ENCODE measurements around the gene GFRA4.
A peak's percentile ranks its signal among the peaks of the same experiment; 100 is the strongest.

Gene GFRA4

GRCh38 chr20:3653921-3654320 is 9.3 kb downstream of the GFRA4 start:
- peak; percentile 46 for DNase-seq (ENCODE audit: low read depth, low spot score)

- DNase-seq (ENCODE audit: low read depth, low spot score), result no peak
Measured at GRCh38 chr20:3652676-3653596, 10.3 kb downstream of the GFRA4 start.

- DNase-seq (ENCODE audit: low read depth, low spot score), result no peak
Measured at GRCh38 chr20:3652221-3652620, 11.0 kb downstream of the GFRA4 start.

- no peak for DNase-seq (ENCODE audit: low read depth, low spot score)
Measured at GRCh38 chr20:3651204-3651962, 11.8 kb downstream of the GFRA4 start.

GRCh38 chr20:3648951-3649350 is 14.2 kb downstream of the GFRA4 start:
- peak; percentile 45 for DNase-seq (ENCODE audit: low read depth, low spot score)

- no peak for DNase-seq (ENCODE audit: low read depth, low spot score)
Measured at GRCh38 chr20:3647473-3647872, 15.7 kb downstream of the GFRA4 start.

- DNase-seq (ENCODE audit: low read depth, low spot score), result no peak
Measured at GRCh38 chr20:3646651-3647050, 16.5 kb downstream of the GFRA4 start.

- DNase-seq (ENCODE audit: low read depth, low spot score), result no peak
Measured at GRCh38 chr20:3646067-3646440, 17.1 kb downstream of the GFRA4 start.

GRCh38 chr20:3645309-3646066 is 17.7 kb downstream of the GFRA4 start:
- DNase-seq (ENCODE audit: low read depth, low spot score), result no peak

GRCh38 chr20:3640259-3640658 is 22.9 kb downstream of the GFRA4 start:
- no peak for DNase-seq (ENCODE audit: low read depth, low spot score)

- no peak for DNase-seq (ENCODE audit: low read depth, low spot score)
Measured at GRCh38 chr20:3635346-3635745, 27.9 kb downstream of the GFRA4 start.

GRCh38 chr20:3633913-3634478 is 29.2 kb downstream of the GFRA4 start:
- no peak for DNase-seq (ENCODE audit: low read depth, low spot score)

GRCh38 chr20:3632311-3633004 is 30.7 kb downstream of the GFRA4 start:
- DNase-seq (ENCODE audit: low read depth, low spot score), result no peak

GRCh38 chr20:3631534-3631933 is 31.7 kb downstream of the GFRA4 start:
- DNase-seq (ENCODE audit: low read depth, low spot score), result no peak

- DNase-seq (ENCODE audit: low read depth, low spot score), result no peak
Measured at GRCh38 chr20:3630429-3630828, 32.8 kb downstream of the GFRA4 start.

GRCh38 chr20:3629893-3630292 is 33.3 kb downstream of the GFRA4 start:
- no peak for DNase-seq (ENCODE audit: low read depth, low spot score)

GRCh38 chr20:3628502-3629314 is 34.5 kb downstream of the GFRA4 start:
- no peak for DNase-seq (ENCODE audit: low read depth, low spot score)

GRCh38 chr20:3627476-3627875 is 35.7 kb downstream of the GFRA4 start:
- no peak for DNase-seq (ENCODE audit: low read depth, low spot score)

GRCh38 chr20:3622406-3622805 is 40.8 kb downstream of the GFRA4 start:
- DNase-seq (ENCODE audit: low read depth, low spot score), result no peak

GRCh38 chr20:3621111-3621510 is 42.1 kb downstream of the GFRA4 start:
- DNase-seq (ENCODE audit: low read depth, low spot score), result peak; percentile 37
